Breast epithelium (tissue), 3 donors: ENCODE measurements around the gene MT4.

ENCODE experiments used
- CTCF ChIP-seq, 3 donors: fragments of 450-650 bp; IDR thresholded peaks; one replicate each; pipeline ENCODE4 v1.5.1; 2016 to 2017; ENCODE audit warnings: antibody characterized with exemption in 3 of 3, mild to moderate bottlenecking in 3 of 3, moderate library complexity in 3 of 3
- POLR2A ChIP-seq: fragments of 450-650 bp; IDR thresholded peaks from one replicate; pipeline ENCODE4 v1.6.1; 2016; ENCODE audit warnings: antibody characterized with exemption, mild to moderate bottlenecking, moderate library complexity
- POLR2AphosphoS5 ChIP-seq, 3 donors: sonication (generic); formaldehyde crosslinking; IDR thresholded peaks; one replicate each; pipeline ENCODE4 v1.6.1; 2017; ENCODE audit warnings: antibody characterized with exemption in 3 of 3

DNA sequence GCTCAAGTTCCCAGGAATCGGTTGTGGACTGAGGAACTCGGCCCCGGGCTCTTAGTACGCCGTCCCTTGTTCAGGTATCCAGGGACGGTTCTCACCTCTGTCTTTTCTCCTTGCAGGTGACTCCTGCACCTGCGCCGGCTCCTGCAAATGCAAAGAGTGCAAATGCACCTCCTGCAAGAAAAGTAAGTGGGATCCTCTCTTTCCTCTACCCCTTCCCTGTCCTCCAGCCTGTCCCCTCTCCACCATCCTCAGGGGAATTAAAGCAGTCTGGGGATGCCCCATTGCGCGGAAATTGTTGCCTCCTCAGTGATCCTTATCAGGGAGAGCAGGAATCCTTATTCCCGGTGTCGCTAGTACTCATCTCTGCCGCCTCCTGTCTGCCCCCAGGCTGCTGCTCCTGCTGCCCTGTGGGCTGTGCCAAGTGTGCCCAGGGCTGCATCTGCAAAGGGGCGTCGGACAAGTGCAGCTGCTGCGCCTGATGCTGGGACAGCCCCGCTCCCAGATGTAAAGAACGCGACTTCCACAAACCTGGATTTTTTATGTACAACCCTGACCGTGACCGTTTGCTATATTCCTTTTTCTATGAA is 44.1 kb downstream of the MT4 start:
- TF ChIP-seq CTCF (IDR thresholded peaks at IDR 0.05): no peak
- peak in 1 of 3 donors; percentile 67 for TF ChIP-seq POLR2AphosphoS5 (IDR thresholded peaks at IDR 0.05)
- no peak for TF ChIP-seq POLR2A
